Measurements from ENCODE around the gene DNA2. TPM values are rescaled to one million over a fixed set of nuclear protein-coding genes. Genes with fewer than 3 reads are reported as not detected.
"Not testable (repeated sequence)": the region's sequence is repeated elsewhere in the genome, so short reads cannot be mapped to it uniquely, and the experiment has no call there.

Gene DNA2
- total RNA-seq, 1 experiment from 2014 or later: 20.9 TPM

GRCh38 chr10:68469838-68470237, 1.9 kb downstream of the DNA2 start:
- no peak for DNase-seq (ENCODE audit: low read depth, low spot score)
- Histone ChIP-seq H3K9ac (ENCODE audit: low read length) (no peak overlapping the region), H3K79me2 (ENCODE audit: insufficient read depth, low read length) (peaks cover 44% of the 10 kb centered on the region), H3K9me3 (ENCODE audit: control insufficient read depth in 1 of 2, insufficient read depth in 1 of 2, low read depth in 1 of 2, low read length in 2 of 2) (no peaks in the 10 kb centered on the region), H3K4me1 (ENCODE audit: control insufficient read depth in 1 of 2, insufficient read depth in 2 of 2, low read length in 2 of 2) (peaks cover 9 to 16% of the 10 kb centered on the region in 2 experiments), H3K36me3 (ENCODE audit: control insufficient read depth in 1 of 2, insufficient read depth in 2 of 2, low read length in 2 of 2) (peaks cover 7 to 12% of the 10 kb centered on the region in 2 experiments; a peak in 3 of 4 replicates), H2AFZ (ENCODE audit: low read depth, low read length, poor library complexity, severe bottlenecking) (no peak overlapping the region), H3K9me2 (ENCODE audit: insufficient read depth) (no peaks in the 10 kb centered on the region), H3K4me2 (ENCODE audit: low read length) (no peak overlapping the region; the same call in 1 of the 2 replicates), H3K4me3 (replicated peaks in 1 of 2; ENCODE audit: low read depth in 1 of 2, low read length in 2 of 2) (no peak overlapping the region), H3K27me3 (ENCODE audit: insufficient read depth, low read length) (no peaks in the 10 kb centered on the region), H3K27ac (ENCODE audit: low read depth, low read length) (no peak overlapping the region), H4K20me1 (ENCODE audit: insufficient read depth) (no peaks in the 10 kb centered on the region)
- BruUV-seq (replicated peaks): no TSS peak
- CTCF ChIA-PET: no interaction called here
- intact Hi-C loops (cut with micrococcal nuclease): no loop called here
- RAD21 ChIA-PET (ENCODE audit: low non-redundant PET in 1 of 2, low total read pairs in 2 of 2, uncharacterized antibody in 2 of 2, unreplicated experiment in 2 of 2): no interaction called here
- no peak for ATAC-seq
- TF ChIP-seq EGR1 (IDR thresholded peaks at IDR 0.05; ENCODE audit: low read depth): no peak
- no peak for TF ChIP-seq JUND (IDR thresholded peaks at IDR 0.05)
- TF ChIP-seq SP1 (IDR thresholded peaks at IDR 0.05; ENCODE audit: low read depth): no peak
- no peak for TF ChIP-seq ZBTB33 (IDR thresholded peaks at IDR 0.05; ENCODE audit: extremely low read depth, insufficient replicate concordance, low read length)
- TF ChIP-seq FOSL1 (IDR thresholded peaks at IDR 0.05; ENCODE audit: low read depth): no peak
- TF ChIP-seq SRF (IDR thresholded peaks at IDR 0.05; ENCODE audit: low read depth): no peak
- no peak for TF ChIP-seq CEBPB (IDR thresholded peaks at IDR 0.05; ENCODE audit: low read depth)
- TF ChIP-seq MAX (IDR thresholded peaks at IDR 0.05): no peak
- no peak for TF ChIP-seq ZFX (IDR thresholded peaks at IDR 0.05)
- POLR2A ChIA-PET: no interaction called here

GRCh38 chr10:68464729-68465128, 7.0 kb downstream of the DNA2 start:
- DNase-seq (ENCODE audit: low read depth, low spot score); H3K4me2 ChIP-seq (ENCODE audit: low read length); H3K27ac ChIP-seq (ENCODE audit: low read depth, low read length); BruUV-seq (replicated peaks); H3K4me3 ChIP-seq (replicated peaks in 1 of 2; ENCODE audit: low read depth in 1 of 2, low read length in 2 of 2); RAD21 ChIA-PET (ENCODE audit: low non-redundant PET in 1 of 2, low total read pairs in 2 of 2, uncharacterized antibody in 2 of 2, unreplicated experiment in 2 of 2); H3K4me1 ChIP-seq (ENCODE audit: control insufficient read depth in 1 of 2, insufficient read depth in 2 of 2, low read length in 2 of 2); intact Hi-C loops (cut with micrococcal nuclease); H3K9me2 ChIP-seq (ENCODE audit: insufficient read depth); CTCF ChIA-PET; H3K27me3 ChIP-seq (ENCODE audit: insufficient read depth, low read length); H4K20me1 ChIP-seq (ENCODE audit: insufficient read depth); H3K9ac ChIP-seq (ENCODE audit: low read length); POLR2A ChIA-PET; H2AFZ ChIP-seq (ENCODE audit: low read depth, low read length, poor library complexity, severe bottlenecking); H3K9me3 ChIP-seq (ENCODE audit: control insufficient read depth in 1 of 2, insufficient read depth in 1 of 2, low read depth in 1 of 2, low read length in 2 of 2); ATAC-seq: not testable (repeated sequence)
- Histone ChIP-seq H3K79me2 (ENCODE audit: insufficient read depth, low read length) (peaks cover 42% of the 10 kb centered on the region), H3K36me3 (ENCODE audit: control insufficient read depth in 1 of 2, insufficient read depth in 2 of 2, low read length in 2 of 2) (peaks cover 18 to 25% of the 10 kb centered on the region in 2 experiments)

All from HCT116 (cell line).